Liver (tissue), 9 donors: ENCODE data around the gene ATRX. TPM values are rescaled to one million over a fixed set of nuclear protein-coding genes. Genes with fewer than 3 reads are reported as not detected.

ENCODE experiments used
- DNase-seq: peaks from one replicate; pipeline ENCODE4 v3.0.0-alpha.2; 2017; ENCODE audit warnings: low spot score
- H3K27ac ChIP-seq, 2 donors: one replicate each; pipeline ENCODE4 v1.7.0; 2013; ENCODE audit warnings: inconsistent platforms in 2 of 2, low read length in 2 of 2, control low read depth in 1 of 2, low read depth in 1 of 2, mild to moderate bottlenecking in 1 of 2
- H3K27me3 ChIP-seq, 4 donors: one replicate each; pipeline versions ENCODE4 v1.6.1 to v1.7.0; 2013; ENCODE audit warnings: low read length in 3 of 4, inconsistent platforms in 1 of 4, mild to moderate bottlenecking in 1 of 4, moderate library complexity in 1 of 4; ENCODE audit not compliant: control insufficient read depth in 4 of 4, insufficient read depth in 4 of 4
- H3K36me3 ChIP-seq, 4 donors: one replicate each; pipeline versions ENCODE4 v1.6.1 to v1.7.0; 2013; ENCODE audit warnings: low read length in 3 of 4, mild to moderate bottlenecking in 3 of 4, low read depth in 1 of 4, moderate library complexity in 1 of 4; ENCODE audit not compliant: control insufficient read depth in 4 of 4, insufficient read depth in 3 of 4
- H3K4me1 ChIP-seq, 4 donors: one replicate each; pipeline versions ENCODE4 v1.6.1 to v1.7.0; 2013; ENCODE audit warnings: low read length in 3 of 4, mild to moderate bottlenecking in 3 of 4, moderate library complexity in 1 of 4; ENCODE audit not compliant: control insufficient read depth in 4 of 4, insufficient read depth in 4 of 4
- H3K4me3 ChIP-seq, 3 donors: one replicate each; pipeline versions ENCODE4 v1.6.1 to v1.7.0; 2013; ENCODE audit warnings: low read length in 3 of 3, control low read depth in 1 of 3, low read depth in 1 of 3, mild to moderate bottlenecking in 1 of 3
- H3K9ac ChIP-seq, 2 donors: one replicate each; pipeline ENCODE4 v1.7.0; 2013; ENCODE audit warnings: low read length in 2 of 2, mild to moderate bottlenecking in 2 of 2, moderate library complexity in 2 of 2, control low read depth in 1 of 2, low read depth in 1 of 2
- H3K9me3 ChIP-seq, 4 donors: one replicate each; pipeline versions ENCODE4 v1.6.1 to v1.7.0; 2013; ENCODE audit warnings: low read length in 3 of 4; ENCODE audit not compliant: control insufficient read depth in 4 of 4
- EGR1 ChIP-seq, 2 donors: IDR thresholded peaks; 2 replicates each; pipeline ENCODE4 v1.6.1; 2016 to 2018; ENCODE audit warnings: antibody characterized with exemption in 2 of 2, low read depth in 2 of 2
- FOXA1 ChIP-seq: IDR thresholded peaks from 2 replicates; pipeline ENCODE4 v1.6.1; 2016; ENCODE audit warnings: antibody characterized with exemption
- FOXA2 ChIP-seq: IDR thresholded peaks from 2 replicates; pipeline ENCODE4 v1.6.1; 2016; ENCODE audit warnings: antibody characterized with exemption
- GABPA ChIP-seq, 2 donors: IDR thresholded peaks in 1 of 2; conservative IDR thresholded peaks in 1 of 2; 2 replicates each; pipeline ENCODE4 v1.6.1; 2016; ENCODE audit warnings: antibody characterized with exemption in 2 of 2, mild to moderate bottlenecking in 1 of 2, moderate library complexity in 1 of 2
- HNF4A ChIP-seq, 2 donors: conservative IDR thresholded peaks; 2 replicates each; pipeline ENCODE4 v1.6.1; 2016; ENCODE audit warnings: antibody characterized with exemption in 2 of 2, mild to moderate bottlenecking in 2 of 2
- HNF4G ChIP-seq: IDR thresholded peaks from 2 replicates; pipeline ENCODE4 v1.6.1; 2016; ENCODE audit warnings: antibody characterized with exemption
- JUND ChIP-seq, 2 donors: IDR thresholded peaks; 2 replicates each; pipeline ENCODE4 v1.6.1; 2016; ENCODE audit warnings: antibody characterized with exemption in 2 of 2
- NR2F2 ChIP-seq: IDR thresholded peaks from 2 replicates; pipeline ENCODE4 v1.6.1; 2016; ENCODE audit warnings: antibody characterized with exemption
- RAD21 ChIP-seq, 2 donors: IDR thresholded peaks; 2 replicates each; pipeline ENCODE4 v1.6.1; 2016; ENCODE audit warnings: antibody characterized with exemption in 2 of 2, mild to moderate bottlenecking in 2 of 2
- RXRA ChIP-seq, 2 donors: IDR thresholded peaks; 2 replicates each; pipeline ENCODE4 v1.6.1; 2017 to 2018; ENCODE audit warnings: antibody characterized with exemption in 2 of 2, mild to moderate bottlenecking in 1 of 2
- SP1 ChIP-seq: IDR thresholded peaks from 2 replicates; pipeline ENCODE4 v1.6.1; 2018; ENCODE audit warnings: antibody characterized with exemption, mild to moderate bottlenecking
- TAF1 ChIP-seq: conservative IDR thresholded peaks from 2 replicates; pipeline ENCODE4 v1.6.1; 2016; ENCODE audit warnings: antibody characterized with exemption, mild to moderate bottlenecking
- YY1 ChIP-seq: IDR thresholded peaks from 2 replicates; pipeline ENCODE4 v1.6.1; 2016; ENCODE audit warnings: antibody characterized with exemption, mild to moderate bottlenecking
- WGBS: extraction: QIAGEN DNeasy Blood & Tissue Kit; methylation state at CpG from one replicate; pipeline ENCODE4 v1.1.7; 2013; 5-methylcytosine and 5-hydroxymethylcytosine counted together
- polyA plus RNA-seq, 2 donors: library from polyadenylated mRNA; stranded (reverse) in 1 of 2; unstranded in 1 of 2; fragments of 200-250 nt in 1 of 2; fragments of >200 nt in 1 of 2; fragmentation: Nextera tagmentation in 1 of 2; extraction: Ambion mirVana in 1 of 2; gene quantifications; one replicate each; pipeline versions ENCODE4 v1.2.1 to v1.2.3, GENCODE V29; 2013 to 2015
- total RNA-seq, 2 donors: library from RNA; depleted of rRNA; stranded (reverse); fragments of >200 nt; gene quantifications; one replicate each; pipeline ENCODE4 v1.2.3, GENCODE V29; 2014
- TF ChIP-seq, protein P1 (sequence below): fragments of 150-350 bp; IDR thresholded peaks from 2 replicates; pipeline ENCODE4 v1.5.1; 2017; ENCODE audit warnings: improper control_type of control experiment, low read depth, low read length; ENCODE audit not compliant: missing input control
- TF ChIP-seq, protein P2 (sequence below): IDR thresholded peaks from 2 replicates; pipeline ENCODE4 v1.6.1; 2016; ENCODE audit warnings: antibody characterized with exemption
- TF ChIP-seq, protein P3 (sequence below): IDR thresholded peaks from 2 replicates; pipeline ENCODE4 v1.6.1; 2016; ENCODE audit warnings: antibody characterized with exemption
- TF ChIP-seq, protein P4 (sequence below): IDR thresholded peaks from 2 replicates; pipeline ENCODE4 v1.6.1; 2016; ENCODE audit warnings: antibody characterized with exemption
- TF ChIP-seq, protein P5 (sequence below): IDR thresholded peaks from 2 replicates; pipeline ENCODE4 v1.6.1; 2016; ENCODE audit warnings: antibody characterized with exemption, mild to moderate bottlenecking
- donor health status: healthy.
- donor health status: healthy.
- donor health status: healthy.
- donor health status: healthy.
- donor health status: healthy.

Gene ATRX
- total and polyA plus RNA-seq, 4 donors = 4.6 to 38.5 (median 32.0) TPM

DNA sequence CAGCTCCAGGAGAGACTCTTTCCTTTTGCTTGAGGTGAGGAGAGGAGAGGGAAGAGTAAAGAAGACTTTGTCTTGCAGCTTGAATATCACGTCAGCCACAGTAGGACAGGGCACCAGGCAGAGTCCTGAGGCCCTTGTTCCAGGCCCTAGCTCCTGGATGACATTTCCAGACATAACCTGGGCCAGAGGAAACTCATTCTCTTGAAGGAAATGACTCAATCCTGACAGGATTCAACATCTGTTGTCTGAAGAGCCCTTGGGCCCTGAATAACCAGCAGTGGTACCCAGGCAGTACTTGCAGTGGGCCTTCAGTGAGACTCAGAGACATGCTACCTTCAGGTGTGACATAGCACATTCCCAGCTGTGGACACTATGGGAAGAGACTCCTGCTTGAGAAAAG is 276.0 kb downstream of the ATRX start:
- Histone ChIP-seq H3K4me1 (no peaks in the 10 kb centered on the region), H3K36me3 (peaks cover 2 to 22% (median 8%) of the 10 kb centered on the region in 4 donors), H3K9ac (no peak overlapping the region), H3K27ac (no peak overlapping the region), H3K9me3 (peaks cover 0 to 10% (median 2%) of the 10 kb centered on the region in 4 donors), H3K4me3 (no peak overlapping the region), H3K27me3 (no peaks in the 10 kb centered on the region)
- 95% methylated on average over 1 of the region's 1 CpG for WGBS
- TF ChIP-seq, protein P1, sequence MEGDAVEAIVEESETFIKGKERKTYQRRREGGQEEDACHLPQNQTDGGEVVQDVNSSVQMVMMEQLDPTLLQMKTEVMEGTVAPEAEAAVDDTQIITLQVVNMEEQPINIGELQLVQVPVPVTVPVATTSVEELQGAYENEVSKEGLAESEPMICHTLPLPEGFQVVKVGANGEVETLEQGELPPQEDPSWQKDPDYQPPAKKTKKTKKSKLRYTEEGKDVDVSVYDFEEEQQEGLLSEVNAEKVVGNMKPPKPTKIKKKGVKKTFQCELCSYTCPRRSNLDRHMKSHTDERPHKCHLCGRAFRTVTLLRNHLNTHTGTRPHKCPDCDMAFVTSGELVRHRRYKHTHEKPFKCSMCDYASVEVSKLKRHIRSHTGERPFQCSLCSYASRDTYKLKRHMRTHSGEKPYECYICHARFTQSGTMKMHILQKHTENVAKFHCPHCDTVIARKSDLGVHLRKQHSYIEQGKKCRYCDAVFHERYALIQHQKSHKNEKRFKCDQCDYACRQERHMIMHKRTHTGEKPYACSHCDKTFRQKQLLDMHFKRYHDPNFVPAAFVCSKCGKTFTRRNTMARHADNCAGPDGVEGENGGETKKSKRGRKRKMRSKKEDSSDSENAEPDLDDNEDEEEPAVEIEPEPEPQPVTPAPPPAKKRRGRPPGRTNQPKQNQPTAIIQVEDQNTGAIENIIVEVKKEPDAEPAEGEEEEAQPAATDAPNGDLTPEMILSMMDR = no peak
- TF ChIP-seq RXRA (IDR thresholded peaks at IDR 0.05) (no peak), HNF4A (conservative IDR thresholded peaks at IDR 0.05) (no peak), SP1 (no peak), FOXA2 (no peak), HNF4G (no peak), EGR1 (IDR thresholded peaks at IDR 0.05; ENCODE audit: low read depth in 2 of 2) (no peak), FOXA1 (no peak), YY1 (no peak), TAF1 (no peak), GABPA (IDR thresholded peaks at IDR 0.05 in 1 of 2, conservative IDR thresholded peaks at IDR 0.05 in 1 of 2) (no peak), NR2F2 (no peak), RAD21 (IDR thresholded peaks at IDR 0.05) (no peak), JUND (IDR thresholded peaks at IDR 0.05) (no peak)
- TF ChIP-seq, protein P2, sequence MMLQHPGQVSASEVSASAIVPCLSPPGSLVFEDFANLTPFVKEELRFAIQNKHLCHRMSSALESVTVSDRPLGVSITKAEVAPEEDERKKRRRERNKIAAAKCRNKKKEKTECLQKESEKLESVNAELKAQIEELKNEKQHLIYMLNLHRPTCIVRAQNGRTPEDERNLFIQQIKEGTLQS = no peak
- TF ChIP-seq, protein P3, sequence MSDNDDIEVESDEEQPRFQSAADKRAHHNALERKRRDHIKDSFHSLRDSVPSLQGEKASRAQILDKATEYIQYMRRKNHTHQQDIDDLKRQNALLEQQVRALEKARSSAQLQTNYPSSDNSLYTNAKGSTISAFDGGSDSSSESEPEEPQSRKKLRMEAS = no peak
- TF ChIP-seq, protein P4, sequence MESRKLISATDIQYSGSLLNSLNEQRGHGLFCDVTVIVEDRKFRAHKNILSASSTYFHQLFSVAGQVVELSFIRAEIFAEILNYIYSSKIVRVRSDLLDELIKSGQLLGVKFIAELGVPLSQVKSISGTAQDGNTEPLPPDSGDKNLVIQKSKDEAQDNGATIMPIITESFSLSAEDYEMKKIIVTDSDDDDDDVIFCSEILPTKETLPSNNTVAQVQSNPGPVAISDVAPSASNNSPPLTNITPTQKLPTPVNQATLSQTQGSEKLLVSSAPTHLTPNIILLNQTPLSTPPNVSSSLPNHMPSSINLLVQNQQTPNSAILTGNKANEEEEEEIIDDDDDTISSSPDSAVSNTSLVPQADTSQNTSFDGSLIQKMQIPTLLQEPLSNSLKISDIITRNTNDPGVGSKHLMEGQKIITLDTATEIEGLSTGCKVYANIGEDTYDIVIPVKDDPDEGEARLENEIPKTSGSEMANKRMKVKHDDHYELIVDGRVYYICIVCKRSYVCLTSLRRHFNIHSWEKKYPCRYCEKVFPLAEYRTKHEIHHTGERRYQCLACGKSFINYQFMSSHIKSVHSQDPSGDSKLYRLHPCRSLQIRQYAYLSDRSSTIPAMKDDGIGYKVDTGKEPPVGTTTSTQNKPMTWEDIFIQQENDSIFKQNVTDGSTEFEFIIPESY = no peak
- TF ChIP-seq, protein P5, sequence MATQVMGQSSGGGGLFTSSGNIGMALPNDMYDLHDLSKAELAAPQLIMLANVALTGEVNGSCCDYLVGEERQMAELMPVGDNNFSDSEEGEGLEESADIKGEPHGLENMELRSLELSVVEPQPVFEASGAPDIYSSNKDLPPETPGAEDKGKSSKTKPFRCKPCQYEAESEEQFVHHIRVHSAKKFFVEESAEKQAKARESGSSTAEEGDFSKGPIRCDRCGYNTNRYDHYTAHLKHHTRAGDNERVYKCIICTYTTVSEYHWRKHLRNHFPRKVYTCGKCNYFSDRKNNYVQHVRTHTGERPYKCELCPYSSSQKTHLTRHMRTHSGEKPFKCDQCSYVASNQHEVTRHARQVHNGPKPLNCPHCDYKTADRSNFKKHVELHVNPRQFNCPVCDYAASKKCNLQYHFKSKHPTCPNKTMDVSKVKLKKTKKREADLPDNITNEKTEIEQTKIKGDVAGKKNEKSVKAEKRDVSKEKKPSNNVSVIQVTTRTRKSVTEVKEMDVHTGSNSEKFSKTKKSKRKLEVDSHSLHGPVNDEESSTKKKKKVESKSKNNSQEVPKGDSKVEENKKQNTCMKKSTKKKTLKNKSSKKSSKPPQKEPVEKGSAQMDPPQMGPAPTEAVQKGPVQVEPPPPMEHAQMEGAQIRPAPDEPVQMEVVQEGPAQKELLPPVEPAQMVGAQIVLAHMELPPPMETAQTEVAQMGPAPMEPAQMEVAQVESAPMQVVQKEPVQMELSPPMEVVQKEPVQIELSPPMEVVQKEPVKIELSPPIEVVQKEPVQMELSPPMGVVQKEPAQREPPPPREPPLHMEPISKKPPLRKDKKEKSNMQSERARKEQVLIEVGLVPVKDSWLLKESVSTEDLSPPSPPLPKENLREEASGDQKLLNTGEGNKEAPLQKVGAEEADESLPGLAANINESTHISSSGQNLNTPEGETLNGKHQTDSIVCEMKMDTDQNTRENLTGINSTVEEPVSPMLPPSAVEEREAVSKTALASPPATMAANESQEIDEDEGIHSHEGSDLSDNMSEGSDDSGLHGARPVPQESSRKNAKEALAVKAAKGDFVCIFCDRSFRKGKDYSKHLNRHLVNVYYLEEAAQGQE = no peak
- DNase-seq = no peak
